HPDE6-E6E7 (cell line): Measurements from ENCODE around the gene PBLD.
"Not testable (repeated sequence)": the region's sequence is repeated elsewhere in the genome, so short reads cannot be mapped to it uniquely, and the experiment has no call there.

Experiments
- DNase-seq: peaks from one replicate; pipeline ENCODE4 v3.0.0; 2011; ENCODE audit warnings: missing footprints; ENCODE audit errors: extremely low spot score

The PBLD gene

GRCh38 chr10:68330852-68331454, 1.8 kb downstream of the PBLD start:
- DNase-seq, result no peak

DNA sequence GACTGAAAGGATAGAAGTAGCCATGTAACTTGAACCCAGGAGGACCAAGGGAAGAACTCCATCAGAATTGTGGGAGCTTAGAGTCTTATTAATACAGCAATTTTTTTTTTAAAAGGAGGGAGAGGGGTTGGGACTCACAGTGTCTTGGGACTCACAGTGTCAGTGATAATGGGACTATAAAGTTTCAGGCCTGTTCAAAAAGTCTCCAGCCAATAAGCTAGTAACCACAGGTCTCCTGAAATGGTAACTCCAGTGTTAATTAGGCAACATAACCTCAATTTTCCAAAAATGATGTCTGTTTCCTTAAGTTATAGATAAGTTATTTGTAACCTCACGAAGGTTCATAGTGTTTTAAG, 3.2 kb downstream of the PBLD start:
- no peak for DNase-seq

DNA sequence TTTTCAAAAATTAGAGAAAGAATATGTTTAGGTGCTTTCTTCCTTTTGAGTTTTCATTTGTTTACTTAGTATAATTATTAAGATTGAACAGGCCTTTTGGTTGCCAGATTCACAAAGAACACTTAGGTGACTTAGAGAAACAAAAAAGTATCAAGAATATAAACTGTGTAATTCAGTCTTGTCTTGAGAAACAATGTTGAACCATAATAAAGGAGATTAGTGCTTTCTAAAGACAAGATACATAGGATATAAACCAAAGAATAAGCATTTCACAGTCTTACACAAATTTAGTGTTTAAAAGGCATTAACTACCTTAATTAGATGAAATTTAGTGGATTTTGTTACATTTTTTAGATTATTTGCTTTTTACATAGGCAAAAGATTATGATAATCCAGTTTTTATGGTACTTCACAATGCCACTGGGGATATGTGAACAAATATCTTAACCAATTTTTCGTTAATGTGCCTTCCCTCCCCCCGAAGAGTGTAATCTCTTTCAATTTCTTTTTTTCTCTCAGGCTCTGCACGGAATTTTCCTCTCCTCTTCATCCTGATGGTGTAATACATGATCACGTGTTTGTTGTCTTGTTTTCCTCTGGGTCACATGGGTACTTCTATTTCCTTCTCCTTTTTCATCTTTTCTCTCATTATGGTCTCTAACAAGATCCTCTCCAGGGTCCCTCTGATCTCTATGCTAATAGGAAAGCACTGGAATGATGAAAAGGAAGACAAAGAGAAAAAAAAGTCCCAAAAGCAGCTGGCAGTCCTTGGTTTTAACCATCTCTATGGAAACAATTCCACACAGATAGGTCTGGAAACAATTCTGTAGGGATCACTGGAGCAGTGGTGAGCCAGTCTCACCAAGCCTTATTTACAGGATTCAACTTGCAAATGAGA, 4.6 kb downstream of the PBLD start:
- DNase-seq, result peak; percentile 20

GRCh38 chr10:68324396-68324795, 8.3 kb downstream of the PBLD start:
- not testable (repeated sequence) for DNase-seq

DNA sequence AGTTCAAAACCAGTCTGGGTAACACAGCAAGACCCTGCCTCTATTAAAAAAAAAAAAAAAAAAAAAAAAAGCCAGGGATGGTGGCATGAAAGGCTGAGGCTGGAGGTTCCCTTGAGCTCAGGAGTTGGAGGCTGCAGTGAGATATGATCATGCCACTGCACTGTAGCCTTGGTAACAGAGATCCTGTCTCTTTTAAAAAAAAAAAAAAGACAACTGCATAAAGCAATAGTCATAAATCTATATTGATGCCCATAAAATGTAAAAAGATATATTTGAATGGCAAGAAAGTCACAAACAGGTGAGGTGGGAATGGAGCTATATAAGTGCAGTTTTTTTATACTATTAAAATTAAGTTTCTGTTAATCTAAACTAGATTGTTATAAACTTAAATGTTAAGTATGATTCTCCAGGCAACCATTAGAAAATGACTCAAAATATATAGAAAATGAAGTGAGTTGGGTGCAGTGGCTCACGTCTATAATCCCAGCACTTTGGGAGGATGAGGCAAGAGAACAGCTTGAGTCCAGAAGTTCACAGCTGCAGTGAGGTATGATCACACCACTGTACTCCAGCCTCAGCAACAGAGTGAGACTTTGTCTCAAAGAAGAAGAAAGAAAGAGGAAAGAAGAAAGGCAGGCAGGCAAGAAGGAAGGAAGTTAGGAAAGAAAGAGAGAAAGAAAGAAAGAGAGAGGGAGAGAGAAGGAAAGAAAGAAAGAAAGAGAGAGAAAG, 14.2 kb downstream of the PBLD start:
- DNase-seq, result no peak

DNA sequence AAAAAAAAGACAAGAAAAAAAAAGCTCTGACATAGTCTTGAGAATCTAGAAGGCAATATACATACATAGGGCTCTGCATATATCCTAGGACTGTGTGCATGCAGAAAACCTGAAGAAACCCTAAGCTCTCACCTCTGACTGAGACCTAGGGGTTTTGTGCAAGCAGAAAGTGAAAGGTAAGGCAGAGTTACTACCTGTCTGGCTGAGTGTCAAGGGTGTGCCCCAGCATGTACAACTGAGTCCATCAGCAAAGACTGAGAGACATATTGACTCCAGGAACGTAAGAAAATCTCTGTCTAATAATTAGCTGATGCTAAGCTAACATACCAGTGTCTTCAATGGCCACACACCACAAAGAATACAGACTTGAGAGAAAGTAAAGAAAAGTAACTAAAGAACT, 17.1 kb downstream of the PBLD start:
- no peak for DNase-seq

DNA sequence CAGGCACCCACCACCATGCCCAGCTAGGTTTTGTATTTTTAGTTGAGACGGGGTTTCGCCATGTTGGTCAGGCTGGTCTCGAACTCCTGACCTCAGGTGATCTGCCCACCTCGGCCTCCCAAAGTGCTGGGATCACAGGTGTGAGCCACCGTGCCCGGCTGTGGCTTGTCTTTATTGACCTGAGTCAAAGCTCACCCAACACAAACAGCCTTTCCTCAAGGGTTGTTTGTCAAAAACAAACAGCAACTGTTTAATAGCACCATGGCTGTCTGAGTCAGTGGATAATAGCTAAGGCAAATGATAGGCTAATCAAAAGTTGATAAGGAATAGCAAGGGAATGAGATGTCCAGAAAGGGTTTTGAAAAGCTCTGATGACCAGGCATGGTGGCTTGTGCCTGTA, 17.8 kb downstream of the PBLD start:
- not testable (repeated sequence) for DNase-seq

DNA sequence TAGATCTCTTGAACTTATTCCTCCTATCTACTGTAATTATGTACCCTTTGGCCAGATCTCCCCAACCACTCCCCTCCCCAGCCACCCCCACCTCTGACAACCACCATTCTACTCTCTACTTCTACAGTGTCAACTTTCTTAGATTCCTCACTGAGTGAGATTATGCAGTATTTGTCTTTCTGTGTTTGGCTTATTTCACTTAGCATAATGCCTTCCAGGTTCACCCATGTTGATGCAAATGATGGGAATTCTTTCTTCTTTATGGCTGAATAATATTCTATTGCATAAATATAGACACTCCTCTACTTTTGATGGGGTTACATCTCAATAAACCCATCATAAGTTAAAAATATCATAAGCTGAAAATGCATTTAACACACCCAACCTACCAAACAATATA, 22.2 kb downstream of the PBLD start:
- DNase-seq, result no peak

DNA sequence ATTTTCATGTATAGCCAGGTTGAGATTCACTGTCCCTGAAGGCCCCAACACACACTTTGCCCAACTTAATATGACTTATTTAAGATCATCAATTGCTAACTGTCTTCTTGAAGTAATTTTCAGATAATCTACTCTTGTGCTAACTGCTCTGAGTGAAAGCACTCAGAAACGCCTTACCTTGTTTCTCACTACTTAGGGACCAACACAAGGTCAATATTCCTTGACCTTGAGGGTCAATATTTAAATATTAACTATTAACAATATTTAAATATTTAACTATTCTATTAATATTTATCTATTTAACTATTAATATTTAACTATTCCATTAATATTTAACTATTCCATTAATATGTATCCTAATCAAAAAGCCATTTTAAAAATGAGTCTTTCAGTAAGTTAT, 26.9 kb downstream of the PBLD start:
- no peak for DNase-seq

- no peak for DNase-seq
These were observed 28.8 kb downstream of the PBLD start for GRCh38 chr10:68303849-68304412.

- DNase-seq, result no peak
These were observed 29.9 kb downstream of the PBLD start for GRCh38 chr10:68302871-68303270.

DNA sequence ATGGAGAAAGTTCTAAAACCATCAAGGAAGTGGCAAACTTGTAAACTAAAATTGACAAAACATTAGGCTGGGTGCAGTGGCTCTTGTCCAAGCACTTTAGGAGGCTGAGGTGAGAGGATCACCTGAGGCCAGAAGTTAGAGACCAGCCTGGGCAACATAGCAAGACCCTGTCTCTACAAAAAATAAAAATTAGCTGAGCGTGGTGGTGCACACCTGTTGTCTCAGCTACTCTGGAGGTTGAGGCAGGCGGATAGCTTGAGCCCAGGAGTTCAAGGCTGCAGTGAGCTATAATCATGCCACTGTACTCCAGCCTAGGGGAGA, 30.3 kb downstream of the PBLD start:
- no peak for DNase-seq

- peak; percentile 41 for DNase-seq
These were observed 30.8 kb downstream of the PBLD start for GRCh38 chr10:68301790-68302502.

- no peak for DNase-seq
These were observed 31.4 kb downstream of the PBLD start for GRCh38 chr10:68301301-68301700.

- DNase-seq, result no peak
These were observed 35.7 kb downstream of the PBLD start for GRCh38 chr10:68296843-68297663.

DNA sequence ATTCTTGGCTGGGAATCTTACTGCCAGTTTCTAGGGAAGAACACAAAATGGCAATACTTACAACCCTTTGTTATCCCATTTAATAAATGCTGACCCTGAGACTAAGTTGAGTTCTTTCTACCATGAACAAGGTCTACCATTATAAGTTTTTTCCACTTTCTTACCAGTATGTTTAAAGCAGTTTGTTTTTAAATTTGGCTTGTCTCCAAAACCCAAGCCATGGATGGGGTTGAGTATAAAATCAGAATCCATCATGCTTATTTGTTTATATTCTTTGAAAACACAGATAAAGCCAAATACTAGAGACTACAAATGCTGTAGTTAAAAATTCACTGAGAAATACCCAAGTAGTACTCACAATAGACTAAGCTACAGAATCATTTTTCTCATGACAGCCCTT, 42.0 kb downstream of the PBLD start:
- DNase-seq, result no peak

DNA sequence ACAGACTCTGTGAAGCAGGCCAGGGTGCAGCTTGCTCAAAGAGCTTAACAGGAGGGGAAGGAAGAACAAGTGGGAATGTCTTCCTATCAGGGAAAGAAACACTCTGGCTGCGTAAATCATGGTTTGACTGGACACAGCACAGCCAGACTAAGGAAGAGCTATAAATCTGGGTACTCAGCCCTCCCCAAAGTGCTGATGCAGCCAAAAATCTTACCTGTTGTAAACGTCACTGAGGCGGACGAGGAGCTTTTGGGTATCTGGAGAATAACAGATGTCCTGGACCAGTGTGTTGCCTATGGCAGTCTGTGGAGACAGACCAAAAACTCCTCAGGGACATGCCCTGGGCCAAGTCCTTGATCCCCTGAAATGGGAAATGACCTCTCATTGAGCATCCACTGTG, 44.0 kb downstream of the PBLD start:
- DNase-seq, result no peak

GRCh38 chr10:68284062-68285001, 48.4 kb downstream of the PBLD start:
- no peak for DNase-seq

DNA sequence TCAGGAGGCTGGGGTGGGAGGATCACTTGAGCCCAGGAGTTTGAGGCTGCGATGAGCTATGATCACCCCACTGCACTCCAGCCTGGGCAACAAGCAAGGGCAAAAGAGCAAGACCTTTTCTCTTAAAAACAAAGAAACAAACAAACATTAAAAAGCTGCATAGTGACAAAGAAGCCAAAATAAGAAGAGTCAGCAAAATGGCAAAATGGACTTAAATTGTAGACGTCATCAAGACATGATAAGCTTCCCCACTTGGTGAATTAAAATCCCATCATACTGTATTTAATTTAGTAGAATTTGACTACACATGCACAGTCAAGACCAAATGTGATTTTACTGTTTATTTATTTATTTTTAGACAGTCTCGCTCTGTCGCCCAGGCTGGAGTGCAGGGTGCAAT, 52.0 kb downstream of the PBLD start:
- no peak for DNase-seq
